CD4-positive, alpha-beta T cell treated with Interferon alpha-2 for 1 hour (primary cell): ENCODE measurements around the gene FCGR1A.
"Not testable (repeated sequence)": the region's sequence is repeated elsewhere in the genome, so short reads cannot be mapped to it uniquely, and the experiment has no call there.

Experiments
- DNase-seq, 2 donors: peaks; one replicate each; pipeline ENCODE4 v3.0.0-alpha.2; 2020 to 2022

FCGR1A gene

DNA sequence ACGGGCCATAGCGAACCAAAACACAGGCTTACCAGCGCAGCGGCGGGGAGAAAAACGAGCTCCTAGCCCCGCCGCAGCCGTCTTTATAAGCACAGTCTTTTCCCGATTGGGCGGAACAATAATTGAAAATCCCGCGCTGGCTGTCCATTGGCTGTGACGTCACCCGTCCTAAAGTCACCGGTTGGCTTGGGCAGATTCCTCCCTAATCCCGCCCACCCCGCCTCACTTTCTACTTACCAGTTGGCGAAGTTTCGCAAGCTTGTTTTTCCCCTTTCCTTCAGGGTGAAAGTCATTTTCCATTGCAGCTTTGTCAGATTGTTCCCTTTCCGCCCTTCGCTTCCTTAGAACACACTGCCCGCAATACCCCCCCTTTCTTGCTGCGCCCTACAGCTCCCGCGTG is 58.7 kb downstream of the FCGR1A start:
- DNase-seq, result not testable (repeated sequence)
